ENCODE measurements around the gene PPARD.
"Not testable (repeated sequence)": the region's sequence is repeated elsewhere in the genome, so short reads cannot be mapped to it uniquely, and the experiment has no call there.

PPARD gene

DNA sequence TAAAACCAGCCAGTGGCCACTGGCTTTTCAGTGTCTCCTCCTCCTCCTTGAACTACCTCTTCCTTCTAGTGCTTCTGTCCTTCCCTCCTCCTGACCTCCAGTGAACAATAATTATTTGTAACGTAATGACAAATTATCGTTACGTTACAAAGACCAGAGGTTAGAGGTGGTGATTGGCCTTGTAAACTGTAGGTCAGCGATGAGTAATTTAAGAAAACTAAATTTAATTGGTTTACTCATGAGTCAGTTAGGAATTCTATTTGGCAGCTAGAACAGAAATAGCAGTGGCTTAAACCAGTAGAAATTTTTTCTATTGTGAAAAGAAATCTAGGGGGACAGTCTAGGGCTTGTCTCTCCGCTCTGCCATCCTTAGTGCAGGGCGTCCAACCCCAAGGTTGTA lies 38.8 kb downstream of the PPARD start:
- no peak for DNase-seq (ENCODE audit: low read depth)

DNA sequence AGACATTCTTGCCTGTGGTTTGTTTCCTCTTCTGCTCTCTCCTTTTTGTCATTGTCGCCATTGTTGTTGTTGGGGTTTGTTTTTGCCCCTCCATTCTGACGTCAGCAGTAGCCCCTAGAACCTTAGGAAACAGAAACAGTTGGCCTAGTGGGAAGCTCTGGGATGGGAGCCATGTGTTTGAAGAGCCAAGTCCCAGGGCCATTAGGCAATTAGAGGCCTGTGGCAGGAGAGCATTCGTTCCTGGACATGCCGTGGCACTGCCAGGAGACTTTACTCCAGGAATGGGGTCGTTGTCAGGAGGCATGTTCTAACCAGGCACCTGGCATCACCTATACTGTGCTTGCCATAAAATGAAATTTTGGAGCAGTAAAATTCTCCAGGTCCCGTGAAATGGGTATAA lies 39.7 kb downstream of the PPARD start:
- no peak for DNase-seq (ENCODE audit: low read depth)

DNA sequence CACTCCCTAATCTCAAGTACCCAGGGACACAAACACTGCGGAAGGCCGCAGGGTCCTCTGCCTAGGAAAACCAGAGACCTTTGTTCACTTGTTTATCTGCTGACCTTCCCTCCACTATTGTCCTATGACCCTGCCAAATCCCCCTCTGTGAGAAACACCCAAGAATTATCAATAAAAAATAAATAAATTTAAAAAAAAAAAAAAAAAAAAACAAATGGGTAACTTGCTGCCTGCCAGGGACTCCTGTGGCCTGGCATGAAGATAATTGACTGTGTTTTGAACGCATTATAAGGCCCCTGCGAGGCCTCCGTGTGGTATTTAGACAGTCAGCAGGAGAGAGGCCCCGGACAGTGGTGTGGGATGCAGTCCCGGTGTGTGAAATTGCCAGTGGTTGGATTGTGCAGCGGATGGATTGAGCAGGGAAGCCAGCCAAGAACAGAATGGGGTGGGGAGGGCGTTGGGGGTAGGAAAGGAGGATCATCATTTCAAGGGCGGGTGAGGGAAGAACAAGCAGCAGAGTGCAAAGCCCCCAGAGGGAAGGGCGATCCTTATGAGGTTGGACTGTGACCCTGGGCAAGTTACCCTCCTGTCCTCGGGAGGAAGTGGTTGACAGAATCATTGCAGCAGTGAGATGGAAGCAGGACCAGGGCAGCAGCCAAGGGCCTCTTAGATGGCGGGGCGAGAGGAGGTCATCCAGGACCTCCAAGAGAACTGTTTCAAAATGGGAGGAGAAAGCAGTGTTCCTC lies 43.3 kb downstream of the PPARD start:
- DNase-seq (ENCODE audit: low read depth), result no peak

DNA sequence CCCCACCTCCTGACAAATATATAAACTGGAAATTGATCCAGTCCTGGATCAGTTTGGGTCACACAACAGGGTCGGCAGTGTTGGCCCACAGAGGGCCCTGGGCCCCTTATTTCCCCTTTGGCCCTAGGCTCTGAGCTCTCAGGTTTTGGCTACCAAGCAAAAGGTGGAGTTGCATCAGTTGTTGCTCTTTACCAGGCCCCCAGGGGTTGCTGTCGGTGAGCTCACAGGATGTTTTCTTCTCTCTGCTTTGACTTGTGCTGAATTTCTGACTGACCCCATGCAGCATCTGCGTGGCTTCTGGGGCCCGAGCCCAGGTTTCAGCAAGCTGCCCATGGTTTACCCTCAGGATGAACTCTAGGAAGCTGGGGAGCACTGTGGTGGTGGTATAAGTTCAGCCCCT lies 44.6 kb downstream of the PPARD start:
- no peak for DNase-seq (ENCODE audit: low read depth)

DNA sequence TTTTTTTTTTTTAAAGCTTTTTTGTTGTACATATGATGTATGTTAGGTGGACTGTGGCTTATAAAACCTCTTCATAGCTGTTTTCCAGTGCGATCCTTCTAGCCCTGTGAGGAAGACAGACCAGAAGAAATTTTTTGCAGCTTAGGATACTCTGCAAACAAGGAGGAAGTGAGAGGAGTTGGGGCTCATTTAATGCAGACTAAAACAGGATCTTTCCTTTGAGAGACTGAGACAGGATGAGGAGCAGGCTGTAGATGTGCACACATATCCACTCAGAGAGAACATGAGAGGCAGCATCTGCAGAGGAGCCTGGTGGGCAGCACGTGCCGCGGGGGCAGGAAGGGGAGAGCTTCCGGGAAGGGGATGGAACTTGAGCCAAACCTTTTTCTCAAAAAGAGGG lies 45.7 kb downstream of the PPARD start:
- no peak for DNase-seq (ENCODE audit: low read depth)

DNA sequence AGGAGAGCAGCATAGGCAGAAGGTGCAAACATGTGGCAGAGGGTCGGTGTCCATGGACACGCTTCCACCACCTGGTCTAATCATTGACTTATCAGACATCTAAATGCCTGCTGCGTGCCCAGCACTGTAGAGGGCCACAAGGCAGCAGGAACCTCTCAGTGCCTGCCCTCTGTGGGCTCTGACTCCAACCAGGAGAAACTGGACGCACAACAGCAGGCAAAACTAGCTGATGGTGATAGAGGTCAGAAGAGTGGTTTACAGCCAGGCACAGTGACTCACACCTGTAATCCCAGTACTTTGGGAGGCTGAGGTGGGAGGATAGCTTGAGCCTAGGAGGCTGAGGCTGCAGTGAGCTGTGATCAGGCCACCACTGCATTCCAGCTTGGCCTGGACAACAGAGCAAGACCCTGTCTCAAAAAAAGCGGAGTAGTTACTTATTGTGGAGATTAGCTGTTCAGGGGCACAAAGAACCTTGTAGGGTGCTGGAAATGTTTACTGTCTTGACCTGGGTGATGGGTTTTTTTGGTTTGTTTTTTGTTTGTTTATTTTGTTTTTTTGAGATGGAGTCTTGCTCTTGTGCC lies 46.5 kb downstream of the PPARD start:
- no peak for DNase-seq (ENCODE audit: low read depth)

DNA sequence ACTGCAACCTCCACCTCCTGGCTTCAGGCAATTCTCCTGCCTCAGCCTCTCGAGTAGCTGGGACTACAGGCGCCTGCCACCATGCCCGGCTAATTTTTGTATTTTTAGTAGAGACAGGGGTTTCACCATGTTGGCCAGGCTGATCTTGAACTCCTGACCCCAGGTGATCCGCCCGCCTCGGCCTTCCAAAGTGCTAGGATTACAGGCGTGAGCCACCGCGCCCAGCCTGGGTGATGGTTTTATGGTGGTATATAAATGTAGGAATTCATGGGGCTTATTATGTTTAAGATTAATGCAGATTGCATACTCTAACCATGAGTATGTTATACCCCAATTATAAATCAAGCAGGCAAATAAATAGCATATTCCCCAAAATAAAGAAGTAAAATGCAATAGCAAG lies 47.0 kb downstream of the PPARD start:
- not testable (repeated sequence) for DNase-seq (ENCODE audit: low read depth)

DNA sequence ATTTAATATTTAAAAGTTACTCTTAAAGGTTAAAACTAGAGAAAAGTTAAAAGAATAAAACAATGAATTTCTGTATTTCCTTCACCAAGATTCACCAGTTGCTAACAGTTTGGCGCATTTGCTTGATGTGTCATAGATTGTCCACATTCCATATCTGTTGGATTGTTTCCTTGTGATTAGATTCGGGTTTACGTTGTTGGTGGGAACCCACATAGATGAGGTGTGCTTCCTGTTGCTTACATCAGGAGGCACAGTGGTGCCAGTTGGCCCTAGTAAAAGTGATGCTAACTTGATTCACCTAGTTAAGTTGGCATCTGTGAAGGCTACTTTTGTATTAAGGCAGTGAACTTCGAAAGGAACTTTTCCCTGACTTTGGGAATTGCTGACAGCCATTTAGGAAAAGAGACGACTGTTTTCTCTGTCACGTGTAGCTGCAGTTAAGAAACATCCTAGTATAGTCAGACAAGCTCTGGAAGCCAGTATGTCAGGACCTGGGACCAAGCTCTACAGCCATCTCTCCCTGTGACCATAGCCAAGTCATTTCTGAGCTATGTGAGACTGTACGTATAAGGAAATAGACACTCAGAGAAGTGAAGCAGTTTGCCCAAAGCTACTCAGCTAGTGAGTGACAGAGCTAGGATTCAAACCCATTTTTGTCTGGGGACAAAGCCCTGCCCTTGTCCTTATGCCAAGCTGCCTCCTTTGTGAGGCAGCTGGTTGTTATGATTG lies 49.0 kb downstream of the PPARD start:
- peak; percentile 95 for DNase-seq (ENCODE audit: low read depth)

DNA sequence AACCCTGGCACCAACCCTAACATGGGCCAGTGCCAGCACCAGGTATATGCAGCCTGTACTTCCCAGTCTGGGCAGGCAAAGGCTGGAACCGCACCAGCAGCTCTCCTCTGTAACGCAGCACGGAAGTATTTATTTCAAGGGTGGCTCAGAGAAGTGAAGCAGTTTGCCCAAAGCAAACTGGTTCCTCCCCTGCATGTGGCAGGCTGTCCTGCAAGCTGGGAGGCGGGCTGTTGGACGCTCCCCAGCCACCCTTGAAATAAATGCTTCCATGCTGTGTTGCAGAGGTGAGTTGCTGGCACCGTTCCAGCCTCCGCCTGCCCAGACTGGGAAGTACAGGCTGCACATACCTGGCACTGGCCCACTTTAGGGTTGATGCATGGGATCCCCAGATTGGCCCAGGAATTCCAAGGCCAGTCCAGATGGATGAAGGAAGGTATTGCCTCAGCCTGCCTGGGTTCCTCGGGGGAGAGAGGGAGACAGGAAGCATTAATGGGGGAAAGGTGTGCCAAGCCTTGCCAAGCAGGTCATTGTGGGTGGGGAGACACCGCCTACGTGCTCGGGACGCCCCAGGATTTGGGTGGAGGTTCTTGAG lies 49.8 kb downstream of the PPARD start:
- DNase-seq (ENCODE audit: low read depth), result no peak

DNA sequence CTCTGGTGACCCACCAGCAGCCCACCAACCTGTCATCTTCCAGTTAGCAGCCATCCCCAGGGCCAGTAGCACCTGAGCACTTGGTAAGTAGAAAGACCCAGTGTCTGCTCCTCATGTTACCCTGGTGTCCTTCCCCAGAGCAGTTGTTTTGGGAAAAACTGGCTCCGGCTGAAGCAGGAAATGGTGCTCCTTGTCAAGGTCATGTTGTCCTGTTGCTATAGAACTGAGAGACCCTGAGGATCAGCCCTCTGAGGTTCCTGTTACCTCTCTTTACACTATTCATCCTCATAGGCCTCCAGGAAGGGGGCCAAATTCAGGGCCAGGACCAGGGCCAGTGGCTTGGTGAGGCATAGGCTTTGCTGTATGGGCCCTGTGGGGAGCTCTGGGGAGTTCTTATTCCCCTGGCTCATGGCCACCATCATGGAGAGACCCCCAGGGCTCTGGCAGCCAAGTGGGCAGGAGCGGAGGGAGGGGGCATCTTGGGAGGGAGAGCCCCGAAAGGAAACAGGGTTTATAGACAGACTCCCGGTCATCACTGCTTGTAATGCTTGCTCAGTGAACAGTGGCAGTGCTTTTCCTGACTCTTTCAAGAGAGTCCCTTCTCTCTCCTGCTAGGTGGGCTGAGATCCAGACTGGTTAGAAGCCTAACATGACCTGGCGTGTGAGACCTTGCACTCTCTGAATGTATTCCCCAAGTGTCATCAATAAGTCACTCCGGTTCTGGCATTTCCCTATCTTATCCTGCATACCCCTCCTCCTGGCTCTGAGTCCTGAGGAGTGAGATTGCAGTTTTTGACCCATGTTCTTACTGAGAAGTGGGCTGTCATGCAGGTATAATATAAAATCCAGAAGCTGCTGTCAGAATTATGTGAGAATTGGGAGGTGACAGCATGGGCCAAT lies 50.7 kb downstream of the PPARD start:
- no peak for DNase-seq (ENCODE audit: low read depth)

DNA sequence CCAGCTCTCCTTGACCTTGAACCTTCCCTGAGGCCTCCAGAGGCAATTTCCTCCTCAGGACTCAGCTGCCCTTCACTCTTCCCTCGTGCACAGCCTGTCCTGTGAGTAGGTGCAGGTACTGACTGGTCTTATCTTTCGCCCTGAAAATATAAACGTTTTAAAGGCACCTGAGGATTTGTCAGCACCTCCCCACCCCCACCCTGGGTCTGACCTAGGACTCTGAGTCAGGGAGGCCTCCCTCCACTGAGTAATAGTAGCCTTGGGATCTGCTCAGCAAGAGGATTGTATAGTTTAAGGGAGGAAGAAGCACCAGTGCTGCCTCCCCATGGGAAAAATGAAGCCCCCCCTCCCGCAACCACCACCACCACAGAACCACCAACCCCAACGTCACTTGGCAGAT lies 54.6 kb downstream of the PPARD start:
- DNase-seq (ENCODE audit: low read depth), result no peak

DNA sequence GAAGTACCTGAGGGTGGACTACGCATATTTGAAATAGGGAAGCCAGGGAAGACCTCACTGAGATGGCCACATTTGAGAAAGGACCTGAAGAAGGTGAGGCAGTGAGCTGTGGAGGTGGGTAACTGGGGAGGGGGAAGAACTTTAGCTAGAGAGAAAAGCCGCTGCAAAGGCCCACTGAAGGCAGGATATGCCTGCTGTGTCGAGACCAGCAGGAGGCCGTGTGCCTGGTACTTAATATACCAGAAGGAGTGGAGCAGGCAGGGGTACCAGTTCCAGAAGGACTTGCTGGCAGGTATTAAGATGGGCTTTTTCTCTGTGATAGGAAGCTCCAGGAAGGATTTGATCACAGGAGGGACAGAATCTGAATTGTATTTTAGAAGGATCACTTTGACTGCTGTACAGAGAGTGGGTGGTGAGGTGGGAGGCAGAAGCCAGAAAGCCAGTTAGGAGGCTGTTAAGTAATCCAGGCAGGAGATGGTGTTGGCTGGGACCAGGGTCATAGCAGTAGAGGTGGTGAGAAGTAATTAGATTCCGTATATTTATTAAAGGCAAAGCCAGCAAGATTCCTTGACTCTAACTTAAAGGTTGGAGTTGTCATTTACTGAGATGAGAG lies 55.6 kb downstream of the PPARD start:
- DNase-seq (ENCODE audit: low read depth), result no peak

DNA sequence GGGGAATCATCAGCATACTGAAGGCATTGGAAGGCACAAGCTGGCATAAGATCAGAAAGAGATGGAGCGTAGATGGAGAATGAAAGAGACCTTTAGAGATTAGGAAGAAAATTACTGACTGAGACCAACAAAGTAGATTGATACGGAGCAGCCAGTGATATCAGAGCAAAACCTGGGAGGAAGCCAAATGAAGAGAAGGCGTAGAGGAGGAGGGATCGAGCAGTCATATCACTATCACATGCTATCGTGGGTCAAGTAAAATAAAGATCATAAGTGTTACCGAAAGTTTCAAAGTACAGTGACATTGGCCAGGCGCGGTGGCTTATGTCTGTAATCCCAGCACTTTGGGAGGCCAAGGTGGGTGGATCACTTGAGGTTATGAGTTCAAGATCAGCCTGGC lies 56.2 kb downstream of the PPARD start:
- no peak for DNase-seq (ENCODE audit: low read depth)

DNA sequence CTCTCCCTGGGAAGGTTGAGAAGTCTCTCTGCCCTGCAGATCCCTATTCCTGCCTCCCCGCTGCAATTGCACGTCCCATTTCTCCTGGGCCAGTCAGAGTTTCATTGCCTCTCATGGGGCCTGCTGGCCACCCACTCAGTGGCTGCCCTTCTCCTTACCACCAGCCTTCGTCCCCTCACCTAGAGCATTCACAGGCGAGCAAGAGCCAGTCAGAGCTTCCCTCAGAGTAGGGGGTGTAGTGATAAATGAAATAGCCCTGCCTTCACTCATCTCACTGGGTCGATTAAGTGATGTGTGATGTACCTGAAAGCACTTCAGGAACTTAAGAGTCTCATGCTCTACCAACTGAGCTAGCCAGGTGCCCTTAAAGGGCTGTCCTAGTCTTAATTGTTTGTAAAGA lies 57.8 kb downstream of the PPARD start:
- no peak for DNase-seq (ENCODE audit: low read depth)

DNA sequence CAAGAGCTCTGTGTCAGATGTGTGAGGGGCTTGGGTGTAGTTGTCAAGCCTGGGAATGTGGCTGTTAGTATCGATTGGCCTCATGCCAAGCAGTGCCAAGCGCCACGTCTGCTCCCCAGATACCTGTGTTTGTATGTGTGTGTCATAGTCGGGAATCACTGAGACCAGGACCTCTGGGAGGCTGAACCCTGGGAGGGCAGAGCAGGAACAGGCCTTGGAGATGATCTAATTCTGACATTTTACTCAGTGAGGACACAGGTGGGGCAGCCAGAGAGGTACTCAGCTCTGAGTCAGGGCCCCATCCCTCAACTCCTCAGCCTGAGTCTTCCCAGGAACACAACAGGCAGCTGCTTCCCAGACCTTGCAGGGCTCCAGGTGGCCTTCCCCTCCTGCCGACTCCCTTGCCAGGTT lies 58.5 kb downstream of the PPARD start:
- no peak for DNase-seq (ENCODE audit: low read depth)

DNA sequence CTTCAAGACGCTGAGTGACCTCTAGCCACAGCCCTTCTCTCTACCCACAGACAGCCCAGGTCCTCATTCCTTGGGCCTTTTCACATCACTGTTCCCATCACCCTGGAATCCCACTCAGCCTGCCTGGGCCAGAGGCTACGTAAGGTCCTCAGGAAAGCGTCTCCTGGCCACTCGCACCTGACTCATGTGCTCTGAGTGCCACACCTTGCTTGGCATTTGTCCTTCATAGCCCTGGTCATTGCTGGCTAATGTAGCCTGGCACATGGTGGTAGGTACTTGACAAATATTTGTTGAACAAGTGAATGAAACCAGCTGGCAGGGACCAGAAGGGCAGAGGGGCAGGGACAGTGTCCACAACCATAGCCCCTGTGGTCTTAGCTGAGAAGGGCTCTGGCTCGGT lies 59.2 kb downstream of the PPARD start:
- no peak for DNase-seq (ENCODE audit: low read depth)

DNA sequence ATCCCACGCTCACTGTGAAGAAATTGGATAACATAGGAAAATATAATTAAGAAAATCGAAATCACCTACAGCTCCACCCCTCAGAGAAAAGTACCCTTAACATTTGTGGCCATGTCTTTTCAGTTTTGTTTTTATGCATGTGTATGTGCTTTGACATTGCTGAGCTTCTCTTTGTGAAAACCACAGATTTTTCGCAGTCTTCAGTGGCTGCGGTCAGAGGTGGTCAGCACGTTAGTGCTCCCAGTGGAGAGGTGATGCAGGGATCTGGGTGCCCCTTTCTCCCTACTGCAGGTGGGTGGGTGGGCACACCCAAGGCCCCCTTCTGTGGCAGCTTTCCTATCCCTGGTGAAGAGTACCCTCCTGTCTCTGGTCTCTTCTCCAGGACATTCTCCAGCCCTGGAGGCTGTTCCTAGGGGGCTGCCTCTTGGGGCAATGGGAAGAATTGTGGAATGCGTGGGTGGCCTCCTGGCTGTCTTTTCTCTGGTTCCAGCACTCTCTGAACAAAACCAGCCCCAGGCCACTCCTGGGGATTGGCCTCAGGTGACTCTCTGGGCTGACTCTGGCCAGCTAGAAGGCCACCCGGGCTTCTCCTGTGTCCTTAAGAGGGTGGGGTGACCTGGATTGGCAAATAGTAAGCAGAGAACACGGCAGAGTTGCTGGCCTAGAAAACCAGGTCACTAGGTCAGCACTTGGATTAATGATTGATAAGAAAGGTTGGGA lies 59.9 kb downstream of the PPARD start:
- no peak for DNase-seq (ENCODE audit: low read depth)

DNA sequence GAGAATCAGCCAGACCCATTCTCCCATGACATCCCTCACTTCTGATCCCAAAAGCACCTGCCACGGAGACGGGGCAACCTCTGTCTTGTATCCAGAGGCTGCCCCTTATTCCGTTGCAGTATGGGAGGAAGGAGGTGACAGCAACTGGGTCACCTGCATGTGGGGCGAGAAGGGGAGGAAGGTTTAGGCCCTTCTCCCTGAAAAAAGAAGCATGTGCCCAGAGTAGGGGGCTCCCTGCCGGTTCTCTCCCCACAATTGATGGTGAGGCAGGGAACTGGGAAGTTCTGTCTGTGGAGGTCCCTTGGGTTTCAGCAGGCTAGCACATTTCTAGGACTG lies 60.5 kb downstream of the PPARD start:
- DNase-seq (ENCODE audit: low read depth), result no peak

DNA sequence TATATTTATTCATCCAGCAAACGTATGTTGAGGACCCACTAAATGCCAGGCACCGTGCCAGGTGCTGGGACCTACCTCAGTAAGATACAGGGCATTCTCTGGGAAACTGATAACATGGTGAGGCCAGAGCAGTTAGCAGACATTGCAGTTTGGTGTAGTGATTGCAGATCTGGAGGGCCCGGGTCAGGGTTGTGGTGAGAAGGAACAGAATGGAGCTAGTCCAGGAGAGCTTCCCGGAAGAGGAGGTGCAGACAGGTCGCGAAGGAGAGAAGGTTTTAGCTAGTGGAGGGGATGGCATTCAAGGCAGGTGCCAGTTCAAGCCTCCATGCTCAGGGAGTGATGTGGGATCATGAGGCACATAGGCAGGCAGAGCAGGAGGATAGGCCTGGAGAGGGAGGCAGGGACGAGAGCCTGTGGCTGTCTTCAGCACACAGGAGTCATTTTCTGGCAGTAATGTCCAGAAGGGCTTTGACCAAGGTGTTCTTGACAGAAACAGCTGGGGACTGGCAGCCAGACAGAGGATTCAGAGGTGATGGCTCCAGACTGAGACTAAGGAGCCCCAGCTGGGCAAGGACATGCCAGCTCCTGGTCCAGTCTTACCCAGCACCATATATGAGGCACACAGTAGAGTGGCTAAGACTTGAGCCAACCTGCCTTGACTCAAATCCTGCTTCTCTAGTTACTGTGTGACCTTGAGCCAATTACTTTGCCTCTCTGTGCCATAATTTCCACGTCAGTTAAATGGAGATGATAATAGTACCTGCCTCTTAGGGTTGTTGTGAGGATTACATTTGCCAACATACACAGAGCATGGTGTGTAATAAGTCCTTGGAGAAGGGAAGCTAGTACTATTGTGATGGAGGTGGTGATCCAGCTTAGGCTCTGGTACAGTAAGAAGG lies 61.4 kb downstream of the PPARD start:
- no peak for DNase-seq (ENCODE audit: low read depth)
